ENCODE results near the gene AKIP1. TPM values are rescaled to one million over a fixed set of nuclear protein-coding genes. Genes with fewer than 3 reads are reported as not detected.
A peak's percentile ranks its signal among the peaks of the same experiment; 100 is the strongest.

AKIP1 gene
- total and polyA plus RNA-seq, 9 of the 15 experiments (the other 6 are each of a cell fraction or from before 2014, with no cell fraction given) = 9.0 to 52.6 (median 36.2) TPM

- peak; percentile 78 for TF ChIP-seq SUPT5H (IDR thresholded peaks at IDR 0.05)
- TF ChIP-seq TAF15 (IDR thresholded peaks at IDR 0.05; ENCODE audit: low read depth, low read length) = no peak
- TF ChIP-seq ZNF143 (CRISPR knock-in tag; IDR thresholded peaks at IDR 0.05) = no peak
- TF ChIP-seq CBFB (CRISPR knock-in tag; IDR thresholded peaks at IDR 0.05) = no peak
- TF ChIP-seq SMC3 (conservative IDR thresholded peaks at IDR 0.05; ENCODE audit: insufficient read depth, low read depth, low read length) = no peak
- no peak for TF ChIP-seq ZZZ3 (IDR thresholded peaks at IDR 0.05)
- peak; percentile 39 for TF ChIP-seq TAF1 (IDR thresholded peaks at IDR 0.05; ENCODE audit: control insufficient read depth, extremely low read depth, insufficient read depth, low read length, severe bottlenecking)
- no peak for TF ChIP-seq CHD4 (IDR thresholded peaks at IDR 0.05; ENCODE audit: insufficient read depth, insufficient replicate concordance, low read depth, low read length, poor library complexity, severe bottlenecking)
- TF ChIP-seq MIER1 (IDR thresholded peaks at IDR 0.05; ENCODE audit: low read depth) = no peak
- TF ChIP-seq DACH1 (IDR thresholded peaks at IDR 0.05; ENCODE audit: partially characterized antibody) = no peak
- peak; percentile 67; the same call in 1 of the 2 replicates for TF ChIP-seq LCOR (CRISPR knock-in tag; IDR thresholded peaks at IDR 0.05)
- no peak; the same call in 1 of the 2 replicates for TF ChIP-seq MTA3 (IDR thresholded peaks at IDR 0.05; ENCODE audit: borderline replicate concordance)
- no peak for TF ChIP-seq FOXK1 (CRISPR knock-in tag; IDR thresholded peaks at IDR 0.05; ENCODE audit: borderline replicate concordance)
- no peak for TF ChIP-seq GABPB2 (CRISPR knock-in tag; conservative IDR thresholded peaks at IDR 0.05)
- TF ChIP-seq E4F1 (CRISPR knock-in tag; IDR thresholded peaks at IDR 0.05; ENCODE audit: borderline replicate concordance) = no peak
- no peak for TF ChIP-seq HOMEZ (CRISPR knock-in tag; IDR thresholded peaks at IDR 0.05)
Observed at GRCh38 chr11:8911029-8911823, at the start of gene AKIP1 (continued).
